ENCODE data around the gene LARGE1. TPM values are rescaled to one million over a fixed set of nuclear protein-coding genes. Genes with fewer than 3 reads are reported as not detected.

The LARGE1 gene
- total RNA-seq, 2 donors from 2014 or later, result 12.5 to 21.1 TPM

DNA sequence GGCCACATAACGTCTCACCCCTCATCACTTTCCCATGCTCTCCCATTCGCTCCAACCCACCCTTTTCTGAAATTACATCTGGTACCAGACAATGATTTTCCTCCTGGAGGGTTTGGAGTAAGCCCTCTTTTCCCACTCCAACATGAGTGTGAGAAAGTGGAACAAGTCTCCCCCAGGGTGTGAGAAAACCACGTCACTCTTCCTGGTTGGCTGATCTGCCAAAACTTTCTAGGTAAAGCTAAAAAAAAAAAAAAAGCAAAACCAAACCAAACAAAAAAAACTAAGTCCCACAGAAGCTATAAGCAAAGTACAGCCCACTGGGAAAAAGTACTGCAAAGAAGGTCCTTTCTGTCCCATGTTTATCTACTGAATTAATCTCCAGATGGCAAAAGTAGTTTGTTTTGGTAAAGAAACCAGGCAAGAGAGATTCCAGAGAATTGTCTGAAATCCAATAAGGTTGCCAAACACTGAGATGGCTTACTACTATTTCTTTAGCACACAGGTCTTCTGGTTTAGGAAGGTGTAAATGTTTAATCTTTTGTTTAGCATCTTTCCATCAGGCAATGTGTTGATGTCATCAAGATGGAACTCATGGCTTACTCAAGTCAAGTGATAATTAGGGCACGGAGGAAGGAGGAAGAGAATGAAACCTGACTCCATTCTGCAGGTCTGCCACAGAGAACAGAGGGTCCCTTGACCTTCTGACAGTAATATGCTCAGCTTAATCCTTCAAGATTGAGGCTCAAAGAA lies 395.6 kb downstream of the LARGE1 start:
- H3K4me3 ChIP-seq, result no peak overlapping the region
- WGBS, 2 donors, result 46 to 60% methylated on average over 4 of the region's 4 CpGs
- ATAC-seq, result peak; percentile 51
- H3K36me3 ChIP-seq (replicated peaks in 1 of 2; ENCODE audit: insufficient read depth in 1 of 2, low read depth in 2 of 2), result no peaks in the 10 kb centered on the region
- H3K9me3 ChIP-seq, result no peaks in the 10 kb centered on the region
- DNase-seq, result peak in 2 of 4 donors; percentile 15 to 28
- intact Hi-C loops (cut with DNase I), result no loop called here
- TF ChIP-seq, protein P1, sequence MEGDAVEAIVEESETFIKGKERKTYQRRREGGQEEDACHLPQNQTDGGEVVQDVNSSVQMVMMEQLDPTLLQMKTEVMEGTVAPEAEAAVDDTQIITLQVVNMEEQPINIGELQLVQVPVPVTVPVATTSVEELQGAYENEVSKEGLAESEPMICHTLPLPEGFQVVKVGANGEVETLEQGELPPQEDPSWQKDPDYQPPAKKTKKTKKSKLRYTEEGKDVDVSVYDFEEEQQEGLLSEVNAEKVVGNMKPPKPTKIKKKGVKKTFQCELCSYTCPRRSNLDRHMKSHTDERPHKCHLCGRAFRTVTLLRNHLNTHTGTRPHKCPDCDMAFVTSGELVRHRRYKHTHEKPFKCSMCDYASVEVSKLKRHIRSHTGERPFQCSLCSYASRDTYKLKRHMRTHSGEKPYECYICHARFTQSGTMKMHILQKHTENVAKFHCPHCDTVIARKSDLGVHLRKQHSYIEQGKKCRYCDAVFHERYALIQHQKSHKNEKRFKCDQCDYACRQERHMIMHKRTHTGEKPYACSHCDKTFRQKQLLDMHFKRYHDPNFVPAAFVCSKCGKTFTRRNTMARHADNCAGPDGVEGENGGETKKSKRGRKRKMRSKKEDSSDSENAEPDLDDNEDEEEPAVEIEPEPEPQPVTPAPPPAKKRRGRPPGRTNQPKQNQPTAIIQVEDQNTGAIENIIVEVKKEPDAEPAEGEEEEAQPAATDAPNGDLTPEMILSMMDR (IDR thresholded peaks at IDR 0.05), result no peak
- TF ChIP-seq POLR2A (IDR thresholded peaks at IDR 0.05), result no peak
- peaks cover 34% of the 10 kb centered on the region for H3K4me1 ChIP-seq
- no peaks in the 10 kb centered on the region for H3K27me3 ChIP-seq
- peak overlapping the region in 3 of 4 donors; percentile 51 to 73 (median 53) for H3K27ac ChIP-seq

DNA sequence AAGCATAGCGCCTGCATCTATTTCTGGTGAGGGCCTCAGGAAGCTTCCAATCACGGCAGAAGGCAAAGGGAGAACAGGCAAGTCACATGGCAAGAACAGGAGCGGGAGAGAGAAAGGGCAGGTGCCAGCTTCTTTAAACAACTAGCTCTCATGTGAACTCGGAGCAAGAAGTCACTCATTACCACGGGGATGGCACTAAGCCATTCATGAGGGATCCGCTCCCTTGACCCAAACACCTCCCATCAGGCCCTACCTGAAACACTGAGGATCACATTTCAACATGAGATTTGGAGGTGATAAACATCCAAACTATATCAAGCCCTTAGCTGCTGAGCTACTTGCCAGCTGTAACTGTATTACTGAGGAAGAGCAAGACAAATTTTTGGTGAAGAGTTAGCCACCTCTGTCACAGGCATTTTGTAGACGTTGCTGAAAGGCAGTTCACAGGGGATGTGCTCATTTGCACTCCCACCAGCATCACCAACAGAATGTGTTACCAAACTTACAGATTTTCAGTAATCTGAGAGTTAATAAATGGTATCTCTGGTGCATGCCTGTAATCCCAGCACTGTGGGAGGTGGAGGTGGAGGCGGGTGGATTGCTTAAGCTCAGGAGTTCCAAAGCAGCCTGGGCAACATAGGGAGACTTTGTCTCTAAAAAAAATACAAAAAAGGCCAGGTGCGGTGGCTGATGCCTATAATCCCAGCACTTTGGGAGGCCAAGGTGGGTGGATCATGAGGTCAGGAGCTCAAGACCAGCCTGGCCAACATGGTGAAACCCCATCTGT lies 398.2 kb downstream of the LARGE1 start:
- DNase-seq (peak in 2 of 4 donors; percentile 20 to 28), ATAC-seq (no peak)
- WGBS, 2 donors, result 71 to 75% methylated on average over 9 of the region's 9 CpGs
- TF ChIP-seq, protein P1 (IDR thresholded peaks at IDR 0.05), result no peak
- no peak for TF ChIP-seq POLR2A (IDR thresholded peaks at IDR 0.05)
- no peak overlapping the region for H3K4me3 ChIP-seq
- no peaks in the 10 kb centered on the region for H3K36me3 ChIP-seq (replicated peaks in 1 of 2; ENCODE audit: insufficient read depth in 1 of 2, low read depth in 2 of 2)
- H3K4me1 ChIP-seq, result peaks cover 36% of the 10 kb centered on the region
- H3K27ac ChIP-seq, result peak overlapping the region in 3 of 4 donors; percentile 31 to 73 (median 36)
- H3K27me3 ChIP-seq, result no peaks in the 10 kb centered on the region
- intact Hi-C loops (cut with DNase I), result no loop called here
- H3K9me3 ChIP-seq, result no peaks in the 10 kb centered on the region

DNA sequence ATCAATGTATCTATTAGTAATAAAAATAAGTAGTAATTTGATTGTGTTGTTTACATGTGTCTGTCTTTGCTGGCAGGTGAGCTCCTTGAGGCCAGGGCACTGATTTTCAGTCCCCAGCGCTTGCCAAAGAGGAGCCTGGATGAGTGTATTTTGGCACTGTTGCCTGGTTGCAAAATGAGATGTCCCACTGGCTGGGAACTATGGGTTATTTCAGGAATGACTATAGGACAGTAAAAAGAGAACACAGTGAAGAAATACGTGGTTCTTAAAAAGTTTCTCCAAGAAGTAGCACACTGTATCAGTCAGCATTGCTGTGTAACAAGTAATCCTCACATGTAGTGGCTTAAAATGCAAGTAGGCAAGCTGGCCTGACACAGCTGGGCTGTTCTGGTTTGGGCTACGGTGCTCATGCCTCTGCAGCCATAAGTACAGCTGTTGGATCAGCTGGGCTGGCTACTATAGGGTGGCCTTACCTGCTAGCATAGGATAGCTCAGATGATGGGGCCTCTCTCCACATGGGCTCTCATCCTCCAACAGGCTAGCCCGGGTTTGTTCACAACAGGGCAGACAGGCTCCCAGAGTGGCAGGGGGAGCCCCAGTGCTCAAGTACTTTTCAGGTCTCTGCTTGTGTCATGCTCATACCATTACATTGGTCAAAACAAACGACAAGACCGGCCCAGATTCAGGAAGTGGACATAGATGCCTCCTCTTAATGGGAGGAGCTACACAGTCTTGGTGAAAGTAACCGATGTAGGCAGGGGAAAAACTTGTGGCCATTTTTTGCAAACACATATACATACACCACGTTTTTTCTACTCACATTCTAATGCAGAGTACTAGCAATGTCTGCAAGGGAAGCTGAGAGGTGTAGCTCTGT lies 399.1 kb downstream of the LARGE1 start:
- Histone ChIP-seq H3K36me3 (replicated peaks in 1 of 2; ENCODE audit: insufficient read depth in 1 of 2, low read depth in 2 of 2) (no peaks in the 10 kb centered on the region), H3K9me3 (no peaks in the 10 kb centered on the region), H3K4me3 (no peak overlapping the region), H3K27ac (peak overlapping the region in 3 of 4 donors; percentile 31 to 73 (median 36)), H3K4me1 (peaks cover 32% of the 10 kb centered on the region), H3K27me3 (no peaks in the 10 kb centered on the region)
- intact Hi-C loops (cut with DNase I), result no loop called here
- TF ChIP-seq, protein P1 (IDR thresholded peaks at IDR 0.05), result no peak
- TF ChIP-seq POLR2A (IDR thresholded peaks at IDR 0.05), result no peak
- ATAC-seq, result no peak
- no peak for DNase-seq
- WGBS, 2 donors, result 92 to 93% methylated on average over 8 of the region's 8 CpGs

DNA sequence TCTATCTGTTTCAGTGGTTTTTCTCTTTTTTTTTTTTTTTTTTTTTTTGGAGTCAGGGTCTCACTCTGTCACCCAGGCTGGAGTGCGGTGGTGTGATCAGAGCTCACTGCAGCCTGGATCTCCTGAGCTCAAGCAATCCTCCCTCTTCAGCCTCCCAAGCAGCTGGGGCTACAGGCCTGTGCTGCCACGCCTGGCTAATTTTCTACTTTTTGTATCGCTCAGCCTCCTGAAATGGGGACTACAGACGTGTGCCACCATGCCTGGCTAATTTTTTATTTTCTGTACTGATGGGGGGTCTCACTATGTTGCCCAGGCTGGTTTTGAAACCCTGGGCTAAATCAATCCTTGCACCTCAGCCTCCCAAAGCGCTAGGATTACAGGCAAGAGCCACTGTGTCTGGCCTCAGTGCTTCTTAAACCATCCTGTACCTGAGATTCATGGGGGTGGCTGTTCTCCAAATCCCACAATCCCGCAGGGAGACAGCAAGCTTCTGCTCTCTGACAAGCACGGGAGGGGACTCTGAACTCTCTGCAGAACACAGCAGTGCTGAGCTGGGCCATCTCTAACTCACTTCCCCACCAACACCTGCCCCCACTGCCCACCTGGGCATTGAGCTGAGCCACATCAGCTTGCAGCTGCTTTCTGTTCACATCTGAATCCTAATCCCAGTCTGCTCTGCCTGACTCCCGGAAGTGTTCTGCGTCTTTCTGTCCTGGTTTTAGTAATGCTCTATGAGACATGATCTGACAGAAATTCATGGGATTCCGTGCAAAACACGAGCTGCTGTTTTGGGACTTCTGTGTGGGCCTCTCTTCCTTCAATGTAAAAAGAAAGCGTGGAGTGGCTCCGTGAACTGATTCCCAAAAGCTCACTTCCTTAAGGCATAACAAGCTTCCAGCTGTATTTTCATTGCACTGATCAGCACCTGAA lies 400.0 kb downstream of the LARGE1 start:
- H3K27ac ChIP-seq, result peak overlapping the region in 2 of 4 donors; percentile 6 to 26
- H3K27me3 ChIP-seq, result no peaks in the 10 kb centered on the region
- no peaks in the 10 kb centered on the region for H3K9me3 ChIP-seq
- intact Hi-C loops (cut with DNase I), result loop anchor here (5.0 kb wide), 1 partner anchor 62 kb away; no protein-coding TSS in a partner anchor
- ATAC-seq, result no peak
- no peaks in the 10 kb centered on the region for H3K36me3 ChIP-seq (replicated peaks in 1 of 2; ENCODE audit: insufficient read depth in 1 of 2, low read depth in 2 of 2)
- H3K4me3 ChIP-seq, result no peak overlapping the region
- H3K4me1 ChIP-seq, result peaks cover 30% of the 10 kb centered on the region
- DNase-seq, result no peak
- TF ChIP-seq, protein P1 (IDR thresholded peaks at IDR 0.05), result no peak
- TF ChIP-seq POLR2A (IDR thresholded peaks at IDR 0.05), result no peak
- WGBS, 2 donors, result 86% methylated on average over 13 of the region's 13 CpGs

All from body of pancreas (tissue), 4 donors.